Activated T-helper 2 cell treated with anti-CD3 and anti-CD28 coated beads, Interferon-gamma antibody, Interleukin-2, Interleukin-4, amounts not matched to agents 10 μg/mL and 5 μg/mL and 100 μg/mL, durations not matched to agents 14 hours and 24 hours and 36 hours (primary cell): ENCODE results near the gene HIRIP3. TPM values are rescaled to one million over a fixed set of nuclear protein-coding genes. Genes with fewer than 3 reads are reported as not detected.

ENCODE experiments used
- DNase-seq: peaks from one replicate; pipeline ENCODE4 v3.0.0; 2021; ENCODE audit warnings: low spot score
- H3K27ac Mint-ChIP-seq: one replicate; pipeline ENCODE4 v1.8.0; 2021; ENCODE audit warnings: mixed read lengths
- H3K27me3 Mint-ChIP-seq: one replicate; pipeline ENCODE4 v1.8.0; 2021; ENCODE audit warnings: low read depth, mixed read lengths
- H3K36me3 Mint-ChIP-seq: one replicate; pipeline ENCODE4 v1.8.0; 2021; ENCODE audit warnings: low read depth, mixed read lengths
- H3K4me1 Mint-ChIP-seq: one replicate; pipeline ENCODE4 v1.8.0; 2021; ENCODE audit warnings: low read depth, mixed read lengths
- H3K4me3 Mint-ChIP-seq: one replicate; pipeline ENCODE4 v1.8.0; 2021; ENCODE audit warnings: low read depth, mild to moderate bottlenecking, moderate library complexity, mixed read lengths
- H3K9me3 Mint-ChIP-seq: one replicate; pipeline ENCODE4 v1.8.0; 2021; ENCODE audit warnings: mixed read lengths
- intact Hi-C: fragments of 100-400 bp; cut with micrococcal nuclease; formaldehyde crosslinking; loops from one replicate; pipeline ENCODE4 v1.15.1; 2023
- total RNA-seq: library from RNA; stranded (reverse); gene quantifications from 2 replicates; pipeline ENCODE4 v1.2.3, GENCODE V29; 2022

HIRIP3 gene
- total RNA-seq, 1 donor from 2014 or later, result 40.7 TPM

DNA sequence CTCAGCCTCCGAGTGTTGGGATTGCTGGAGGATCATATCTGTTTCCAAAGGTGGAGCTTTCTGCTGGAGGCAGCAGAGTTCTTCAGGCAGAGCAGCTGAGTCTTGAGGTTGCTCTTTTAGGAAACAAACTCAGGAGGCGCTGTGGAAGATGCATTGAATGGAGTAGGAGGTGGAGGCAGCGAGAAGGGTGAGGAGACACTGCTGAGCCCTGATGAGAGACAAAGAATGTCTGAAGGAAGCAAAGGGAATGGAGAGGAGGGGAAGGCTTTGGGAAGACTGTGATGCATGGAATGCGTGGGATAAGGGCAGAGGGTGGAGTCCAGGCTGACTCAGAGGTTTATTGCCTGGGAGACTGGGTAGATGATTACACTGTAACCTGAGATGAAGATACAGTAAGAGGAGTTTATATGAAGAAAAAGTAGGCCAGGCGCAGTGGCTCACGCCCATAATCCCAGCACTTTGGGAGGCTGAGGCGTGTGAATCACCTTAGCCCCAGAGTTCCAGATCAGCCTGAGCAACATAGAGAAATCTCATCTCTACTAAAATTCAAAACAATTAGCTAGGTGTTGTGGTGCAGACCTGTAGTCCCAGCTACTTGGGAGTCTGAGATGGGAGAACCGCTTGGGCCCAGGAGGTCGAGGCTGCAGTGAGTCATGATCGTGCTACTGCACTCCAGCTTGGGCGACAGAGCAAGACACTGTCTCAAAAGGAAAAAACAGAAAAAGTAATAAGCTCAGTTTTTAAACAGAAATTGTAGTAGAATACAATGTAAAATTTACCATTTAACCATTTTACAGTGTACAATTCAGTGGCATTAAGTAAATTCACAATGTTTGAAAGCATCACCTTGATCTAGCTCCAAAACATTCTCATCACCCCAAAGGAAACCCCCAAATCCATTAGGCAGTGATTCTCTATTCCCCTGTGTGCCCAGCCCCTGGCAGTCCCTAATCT lies 51.3 kb downstream of the HIRIP3 start:
- H3K9me3 Mint-ChIP-seq, result no peaks in the 10 kb centered on the region
- no peak overlapping the region for H3K4me3 Mint-ChIP-seq
- H3K4me1 Mint-ChIP-seq, result peaks cover 2% of the 10 kb centered on the region
- peaks cover 5% of the 10 kb centered on the region for H3K27me3 Mint-ChIP-seq
- DNase-seq, result no peak
- intact Hi-C loops, result no loop called here
- no peak overlapping the region for H3K27ac Mint-ChIP-seq
- H3K36me3 Mint-ChIP-seq, result no peaks in the 10 kb centered on the region

Other genes starting within 250 kb of the HIRIP3 start
- 18.0 and 18.5 TPM in 2 replicates for gene C16orf54, start 249.6 kb downstream of the HIRIP3 start, total RNA-seq
- not detected in 2 replicates for gene ZG16, start 217.4 kb downstream of the HIRIP3 start, total RNA-seq
- 132 and 136 TPM in 2 replicates for gene KIF22, start 204.9 kb downstream of the HIRIP3 start, total RNA-seq
- gene MAZ, start 189.1 kb downstream of the HIRIP3 start, total RNA-seq, result 387 and 388 TPM in 2 replicates
- 1.8 and 2.0 TPM in 2 replicates for gene PRRT2, start 183.4 kb downstream of the HIRIP3 start, total RNA-seq
- gene PAGR1, start 179.5 kb downstream of the HIRIP3 start, total RNA-seq, result 27.6 and 29.5 TPM in 2 replicates
- gene MVP, start 175.2 kb downstream of the HIRIP3 start, total RNA-seq, result 130 and 135 TPM in 2 replicates
- 64.2 and 66.6 TPM in 2 replicates for gene CDIPT, start 132.4 kb downstream of the HIRIP3 start, total RNA-seq
- 0.11 and 0.55 TPM in 2 replicates for gene SEZ6L2, start 96.1 kb downstream of the HIRIP3 start, total RNA-seq
- gene ASPHD1, start 95.1 kb downstream of the HIRIP3 start, total RNA-seq, result 2.1 and 2.2 TPM in 2 replicates
- 39.7 and 47.5 TPM in 2 replicates for gene KCTD13, start 69.4 kb downstream of the HIRIP3 start, total RNA-seq
- 52.1 and 59.0 TPM in 2 replicates for gene TMEM219, start 33.5 kb downstream of the HIRIP3 start, total RNA-seq
- 36.0 and 36.5 TPM in 2 replicates for gene TAOK2, start 21.7 kb downstream of the HIRIP3 start, total RNA-seq
- gene INO80E, start 624 bp upstream of the HIRIP3 start, total RNA-seq, result 112 and 119 TPM in 2 replicates
- gene DOC2A, start 15.4 kb upstream of the HIRIP3 start, total RNA-seq, result 0.87 and 1.2 TPM in 2 replicates
- not detected in 2 replicates for gene C16orf92, start 27.6 kb upstream of the HIRIP3 start, total RNA-seq
- gene TLCD3B, start 35.7 kb upstream of the HIRIP3 start, total RNA-seq, result 2.3 and 2.6 TPM in 2 replicates
- gene ALDOA, start 70.1 kb upstream of the HIRIP3 start, total RNA-seq, result 2,017 and 2,037 TPM in 2 replicates
- gene PPP4C, start 80.4 kb upstream of the HIRIP3 start, total RNA-seq, result 143 and 144 TPM in 2 replicates
- gene TBX6, start 96.3 kb upstream of the HIRIP3 start, total RNA-seq, result 2.7 and 2.9 TPM in 2 replicates
- 14.0 and 14.2 TPM in 2 replicates for gene YPEL3, start 100.6 kb upstream of the HIRIP3 start, total RNA-seq
- 6.4 and 7.7 TPM in 2 replicates for gene GDPD3, start 117.9 kb upstream of the HIRIP3 start, total RNA-seq
- gene MAPK3, start 127.6 kb upstream of the HIRIP3 start, total RNA-seq, result 61.9 and 63.9 TPM in 2 replicates
- 843 and 845 TPM in 2 replicates for gene CORO1A, start 188.0 kb upstream of the HIRIP3 start, total RNA-seq
- 225 and 245 TPM in 2 replicates for gene BOLA2B, start 198.0 kb upstream of the HIRIP3 start, total RNA-seq
- 58.4 and 65.3 TPM in 2 replicates for gene SLX1A, start 198.3 kb upstream of the HIRIP3 start, total RNA-seq
- gene SULT1A3, start 203.6 kb upstream of the HIRIP3 start, total RNA-seq, result 13.6 and 19.1 TPM in 2 replicates